MM.1S (cell line): ENCODE data around the gene LIN28B.

Experiments used
- DNase-seq: peaks from one replicate; pipeline ENCODE4 v3.0.0-alpha.2; 2015
- H2AFZ ChIP-seq: fragments of 300-600 bp; sonication (generic); 2 replicates; pipeline ENCODE4 v1.6.0; 2016; ENCODE audit warnings: antibody characterized with exemption, low read length
- H3F3A ChIP-seq: fragments of 300-600 bp; sonication (generic); 2 replicates; pipeline ENCODE4 v1.6.1; 2016; ENCODE audit warnings: mild to moderate bottlenecking, antibody characterized with exemption, low read length, moderate library complexity, mixed read lengths; ENCODE audit not compliant: insufficient read depth
- H3K27ac ChIP-seq: fragments of 300-600 bp; sonication (generic); 2 replicates; pipeline ENCODE4 v1.5.1; 2016; ENCODE audit warnings: mild to moderate bottlenecking, low read length
- H3K27me3 ChIP-seq: fragments of 300-600 bp; sonication (generic); replicated peaks from 2 replicates; pipeline ENCODE4 v1.6.0; 2016; ENCODE audit warnings: low read length; ENCODE audit not compliant: insufficient read depth
- H3K36me3 ChIP-seq: fragments of 300-600 bp; sonication (generic); replicated peaks from 2 replicates; pipeline ENCODE4 v1.6.1; 2016; ENCODE audit warnings: mild to moderate bottlenecking, low read length, mixed read lengths; ENCODE audit not compliant: insufficient read depth
- H3K4me1 ChIP-seq: fragments of 300-600 bp; sonication (generic); 2 replicates; pipeline ENCODE4 v1.6.1; 2016; ENCODE audit warnings: low read length, mixed read lengths
- H3K4me2 ChIP-seq: fragments of 300-600 bp; sonication (generic); 2 replicates; pipeline ENCODE4 v1.6.0; 2016; ENCODE audit warnings: low read depth, low read length
- H3K4me3 ChIP-seq: fragments of 300-600 bp; sonication (generic); 2 replicates; pipeline ENCODE4 v1.5.1; 2016; ENCODE audit warnings: low read length, mixed read lengths
- H3K79me2 ChIP-seq: fragments of 300-600 bp; sonication (generic); 2 replicates; pipeline ENCODE4 v1.6.1; 2016; ENCODE audit warnings: mixed run types, low read length, mixed read lengths
- H3K9ac ChIP-seq: fragments of 300-600 bp; sonication (generic); 2 replicates; pipeline ENCODE4 v1.6.1; 2016; ENCODE audit warnings: low read length, mixed read lengths
- H3K9me2 ChIP-seq: fragments of 300-600 bp; sonication (generic); replicated peaks from 2 replicates; pipeline ENCODE4 v1.6.1; 2016; ENCODE audit warnings: mild to moderate bottlenecking, low read length, mixed read lengths; ENCODE audit not compliant: insufficient read depth
- H3K9me3 ChIP-seq: fragments of 300-600 bp; sonication (generic); replicated peaks from 2 replicates; pipeline ENCODE4 v1.6.1; 2016; ENCODE audit warnings: mild to moderate bottlenecking, low read length, mixed read lengths; ENCODE audit not compliant: insufficient read depth
- H4K20me1 ChIP-seq: fragments of 300-600 bp; sonication (generic); 2 replicates; pipeline ENCODE4 v1.6.1; 2016; ENCODE audit warnings: mild to moderate bottlenecking, low read length, moderate library complexity, mixed read lengths; ENCODE audit not compliant: insufficient read depth
- CTCF ChIP-seq: fragments of 300-600 bp; sonication (generic); IDR thresholded peaks from 2 replicates; pipeline ENCODE4 v1.5.1; 2016; ENCODE audit warnings: antibody characterized with exemption, low read length, mixed read lengths
- EZH2 ChIP-seq: fragments of 300-600 bp; sonication (generic); optimal IDR thresholded peaks from 2 replicates; pipeline ENCODE3; 2017; ENCODE audit warnings: low read depth, mild to moderate bottlenecking, antibody characterized with exemption, low read length, mixed read lengths
- EZH2phosphoT487 ChIP-seq: fragments of 300-600 bp; sonication (generic); IDR thresholded peaks from 2 replicates; pipeline ENCODE4 v1.6.1; 2018; ENCODE audit warnings: antibody characterized with exemption, low read length

LIN28B gene

GRCh38 chr6:104995989-104996617 is 39.2 kb downstream of the LIN28B start:
- H3K9ac ChIP-seq: no peak overlapping the region
- no peaks in the 10 kb centered on the region for H3K36me3 ChIP-seq
- H3K27me3 ChIP-seq: no peaks in the 10 kb centered on the region
- H3K9me3 ChIP-seq: no peaks in the 10 kb centered on the region
- no peak overlapping the region for H3K27ac ChIP-seq
- DNase-seq: peak; percentile 9
- no peaks in the 10 kb centered on the region for H4K20me1 ChIP-seq
- H3K79me2 ChIP-seq: no peaks in the 10 kb centered on the region
- no peak overlapping the region for H3K4me2 ChIP-seq
- no peaks in the 10 kb centered on the region for H3F3A ChIP-seq
- H2AFZ ChIP-seq: 0 out of 2 replicates have a peak overlapping the region, but pooled peaks have one; percentile 11
- no peaks in the 10 kb centered on the region for H3K4me1 ChIP-seq
- no peaks in the 10 kb centered on the region for H3K9me2 ChIP-seq
- TF ChIP-seq CTCF (no peak), EZH2phosphoT487 (no peak), EZH2 (no peak)
- no peak overlapping the region for H3K4me3 ChIP-seq

- Histone ChIP-seq H3K79me2 (no peaks in the 10 kb centered on the region), H2AFZ (no peak overlapping the region), H3F3A (no peaks in the 10 kb centered on the region), H3K9ac (no peak overlapping the region), H4K20me1 (no peaks in the 10 kb centered on the region), H3K9me2 (no peaks in the 10 kb centered on the region), H3K36me3 (no peaks in the 10 kb centered on the region), H3K4me1 (no peaks in the 10 kb centered on the region), H3K27me3 (no peaks in the 10 kb centered on the region), H3K27ac (no peak overlapping the region), H3K4me3 (no peak overlapping the region), H3K4me2 (no peak overlapping the region), H3K9me3 (no peaks in the 10 kb centered on the region)
- TF ChIP-seq EZH2phosphoT487 (no peak), CTCF (no peak), EZH2 (no peak)
- no peak for DNase-seq
These were observed 44.2 kb downstream of the LIN28B start for GRCh38 chr6:105001063-105001462.

GRCh38 chr6:105001906-105002305 is 45.0 kb downstream of the LIN28B start:
- Histone ChIP-seq H3K9me3 (no peaks in the 10 kb centered on the region), H3K4me3 (no peak overlapping the region), H4K20me1 (no peaks in the 10 kb centered on the region), H2AFZ (no peak overlapping the region), H3K4me1 (no peaks in the 10 kb centered on the region), H3K9ac (no peak overlapping the region), H3K27me3 (no peaks in the 10 kb centered on the region), H3K79me2 (no peaks in the 10 kb centered on the region), H3K9me2 (no peaks in the 10 kb centered on the region), H3K27ac (no peak overlapping the region), H3K36me3 (no peaks in the 10 kb centered on the region), H3F3A (no peaks in the 10 kb centered on the region), H3K4me2 (no peak overlapping the region)
- no peak for DNase-seq
- TF ChIP-seq CTCF: no peak
